ENCODE results near the gene RPL10A. TPM values are rescaled to one million over a fixed set of nuclear protein-coding genes. Genes with fewer than 3 reads are reported as not detected.

Gene RPL10A
- total and polyA plus RNA-seq, 2 of the 13 experiments (the other 11 are each of a cell fraction or from before 2014, with no cell fraction given): 1,854 to 2,726 TPM

GRCh38 chr6:35441205-35441604 is 27.0 kb upstream of the RPL10A start:
- no peak overlapping the region for H3K27ac ChIP-seq (ENCODE audit: extremely low read length, insufficient read depth, low read length)
- no peak overlapping the region for H3K4me2 ChIP-seq (ENCODE audit: low read depth, low read length)
- no TSS peak for BruUV-seq (replicated peaks)
- 69% methylated on average over 3 of the region's 3 CpGs for WGBS (ENCODE audit: low lambda C conversion rate)
- peaks cover 31% of the 10 kb centered on the region for H3K4me1 ChIP-seq (ENCODE audit: insufficient read depth, low read length)
- peaks cover under 1 to 5% of the 10 kb centered on the region in 2 experiments; a peak in 2 of 5 replicates for H3K27me3 ChIP-seq (ENCODE audit: control insufficient read depth in 1 of 2, insufficient read depth in 2 of 2, low read length in 2 of 2)
- H4K20me1 ChIP-seq (ENCODE audit: insufficient read depth, low read length): no peaks in the 10 kb centered on the region
- ATAC-seq: peak; percentile 28
- H2AFZ ChIP-seq (ENCODE audit: low read length): no peak overlapping the region
- no peaks in the 10 kb centered on the region for H3K79me2 ChIP-seq (ENCODE audit: insufficient read depth, low read length)
- DNase-seq (ENCODE audit: low spot score): no peak
- intact Hi-C loops (cut with micrococcal nuclease; ENCODE audit: unreplicated experiment) (no loop called here), in situ Hi-C loops (cut with HindIII; ENCODE audit: extremely low pct_ligation_motif_present, low pct_unique_long_range_greater_than_20kb) (no loop called here)
- H3K9me3 ChIP-seq (ENCODE audit: low read length): no peaks in the 10 kb centered on the region
- H3K4me3 ChIP-seq (replicated peaks in 1 of 3; ENCODE audit: insufficient read depth in 1 of 3, low read depth in 2 of 3, low read length in 3 of 3): no peak overlapping the region
- no peaks in the 10 kb centered on the region for H3K36me3 ChIP-seq (replicated peaks in 1 of 2; ENCODE audit: control insufficient read depth in 1 of 2, insufficient read depth in 2 of 2, low read length in 2 of 2)
- CTCF ChIA-PET (ENCODE audit: low intra/inter-chr PET ratio, low total read pairs): no interaction called here
- no peak for FAIRE-seq
- POLR2A ChIA-PET: no interaction called here
- no peak overlapping the region for H3K9ac ChIP-seq (ENCODE audit: insufficient read depth, low read depth, low read length)
- TF ChIP-seq DRAP1 (CRISPR knock-in tag; IDR thresholded peaks at IDR 0.05) (no peak), E2F1 (CRISPR knock-in tag; IDR thresholded peaks at IDR 0.05) (no peak), ZNF549 (CRISPR knock-in tag; IDR thresholded peaks at IDR 0.05) (no peak), ZKSCAN5 (CRISPR knock-in tag; IDR thresholded peaks at IDR 0.05) (no peak), TEAD2 (CRISPR knock-in tag; IDR thresholded peaks at IDR 0.05) (no peak), LRRFIP1 (CRISPR knock-in tag; conservative IDR thresholded peaks at IDR 0.05) (no peak), NR3C1 (CRISPR knock-in tag; IDR thresholded peaks at IDR 0.05) (no peak), ZNF768 (CRISPR knock-in tag; IDR thresholded peaks at IDR 0.05) (no peak), ZBTB4 (CRISPR knock-in tag; IDR thresholded peaks at IDR 0.05; ENCODE audit: borderline replicate concordance) (no peak), KAT7 (CRISPR knock-in tag; IDR thresholded peaks at IDR 0.05; ENCODE audit: borderline replicate concordance) (no peak), SALL1 (CRISPR knock-in tag; IDR thresholded peaks at IDR 0.05) (no peak), DR1 (CRISPR knock-in tag; IDR thresholded peaks at IDR 0.05) (no peak), POLR2G (IDR thresholded peaks at IDR 0.05; ENCODE audit: low read depth, low read length) (no peak), ZNF749 (CRISPR knock-in tag; IDR thresholded peaks at IDR 0.05; ENCODE audit: borderline replicate concordance) (no peak), ZNF432 (CRISPR knock-in tag; IDR thresholded peaks at IDR 0.05; ENCODE audit: borderline replicate concordance) (no peak), NCOA2 (CRISPR knock-in tag; IDR thresholded peaks at IDR 0.05) (no peak)
